ENCODE data around the gene C5. TPM values are rescaled to one million over a fixed set of nuclear protein-coding genes. Genes with fewer than 3 reads are reported as not detected.

Gene C5
- total and polyA plus RNA-seq, 8 donors = 5.2 to 29.9 (median 14.6) TPM

- Histone ChIP-seq H3K27ac (peak overlapping the region in 3 of 4 donors; percentile 87 to 94 (median 89)), H3K36me3 (no peaks in the 10 kb centered on the region), H3K27me3 (no peaks in the 10 kb centered on the region), H3K9me3 (no peaks in the 10 kb centered on the region), H3K4me1 (peaks cover 0 to 4% (median 0%) of the 10 kb centered on the region in 3 donors), H3K4me3 (peak overlapping the region; percentile 76 to 87 (median 82))
- intact Hi-C loops (cut with DNase I) = loop anchor here in 1 of 3 donors (10.0 kb wide), 1 partner anchor 53 kb away; the partner anchor contains the start of gene PHF19
- FAIRE-seq = no peak
- peak in 2 of 6 donors; percentile 45 to 64 for DNase-seq
- TF ChIP-seq, protein P1, sequence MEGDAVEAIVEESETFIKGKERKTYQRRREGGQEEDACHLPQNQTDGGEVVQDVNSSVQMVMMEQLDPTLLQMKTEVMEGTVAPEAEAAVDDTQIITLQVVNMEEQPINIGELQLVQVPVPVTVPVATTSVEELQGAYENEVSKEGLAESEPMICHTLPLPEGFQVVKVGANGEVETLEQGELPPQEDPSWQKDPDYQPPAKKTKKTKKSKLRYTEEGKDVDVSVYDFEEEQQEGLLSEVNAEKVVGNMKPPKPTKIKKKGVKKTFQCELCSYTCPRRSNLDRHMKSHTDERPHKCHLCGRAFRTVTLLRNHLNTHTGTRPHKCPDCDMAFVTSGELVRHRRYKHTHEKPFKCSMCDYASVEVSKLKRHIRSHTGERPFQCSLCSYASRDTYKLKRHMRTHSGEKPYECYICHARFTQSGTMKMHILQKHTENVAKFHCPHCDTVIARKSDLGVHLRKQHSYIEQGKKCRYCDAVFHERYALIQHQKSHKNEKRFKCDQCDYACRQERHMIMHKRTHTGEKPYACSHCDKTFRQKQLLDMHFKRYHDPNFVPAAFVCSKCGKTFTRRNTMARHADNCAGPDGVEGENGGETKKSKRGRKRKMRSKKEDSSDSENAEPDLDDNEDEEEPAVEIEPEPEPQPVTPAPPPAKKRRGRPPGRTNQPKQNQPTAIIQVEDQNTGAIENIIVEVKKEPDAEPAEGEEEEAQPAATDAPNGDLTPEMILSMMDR (IDR thresholded peaks at IDR 0.05) = no peak
- 39 to 43% methylated on average over 14 of the region's 14 CpGs for WGBS, 2 donors
- peak; percentile 53 to 62 (median 57) for ATAC-seq
Measured at GRCh38 chr9:120928015-120928482, 122.0 kb downstream of the C5 start.

DNA sequence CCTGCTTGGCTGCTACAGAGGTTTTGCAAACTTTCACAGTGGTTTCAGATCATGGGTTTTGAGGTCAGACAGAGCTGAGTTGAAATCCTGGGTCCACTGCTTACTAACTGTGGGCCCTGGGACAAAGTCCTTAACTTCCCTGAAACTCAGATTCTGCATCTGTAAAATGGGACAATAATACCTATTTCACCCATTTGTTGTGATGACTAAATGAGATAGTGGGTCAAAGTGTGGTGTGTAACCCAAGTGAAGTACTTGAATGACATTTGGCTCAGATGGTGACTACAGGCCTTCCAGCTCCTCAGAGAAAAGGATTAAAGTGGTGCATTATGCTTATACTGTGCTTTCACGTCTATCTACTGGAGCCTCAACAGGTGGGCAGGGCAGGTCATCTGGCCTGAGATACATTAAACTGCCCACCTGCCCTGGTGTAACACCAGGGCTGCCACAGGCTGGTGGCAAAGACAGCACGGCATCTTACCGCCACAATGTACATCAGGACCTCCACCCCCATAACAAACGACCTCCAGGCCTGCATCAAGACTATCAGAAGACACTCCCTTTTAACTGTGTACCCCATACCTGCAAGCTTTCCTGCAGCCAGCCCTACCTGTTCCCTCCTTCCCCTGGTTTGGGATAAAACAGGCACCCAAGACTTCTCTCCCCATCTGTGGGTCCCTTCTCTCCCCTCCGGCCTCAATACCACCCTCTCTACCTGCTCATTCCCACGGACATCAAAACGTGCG, 122.6 kb downstream of the C5 start:
- intact Hi-C loops (cut with DNase I) = loop anchor here in 1 of 3 donors (10.0 kb wide), 1 partner anchor 53 kb away; the partner anchor contains the start of gene PHF19
- H3K4me1 ChIP-seq = peaks cover 0 to 4% (median 0%) of the 10 kb centered on the region in 3 donors
- no peaks in the 10 kb centered on the region for H3K27me3 ChIP-seq
- TF ChIP-seq, protein P1 (IDR thresholded peaks at IDR 0.05) = no peak
- 55 to 65% methylated on average over 8 of the region's 8 CpGs for WGBS, 2 donors
- ATAC-seq (no peak), FAIRE-seq (no peak), DNase-seq (no peak)
- H3K27ac ChIP-seq = no peak overlapping the region
- H3K36me3 ChIP-seq = no peaks in the 10 kb centered on the region
- no peak overlapping the region for H3K4me3 ChIP-seq
- no peaks in the 10 kb centered on the region for H3K9me3 ChIP-seq

DNA sequence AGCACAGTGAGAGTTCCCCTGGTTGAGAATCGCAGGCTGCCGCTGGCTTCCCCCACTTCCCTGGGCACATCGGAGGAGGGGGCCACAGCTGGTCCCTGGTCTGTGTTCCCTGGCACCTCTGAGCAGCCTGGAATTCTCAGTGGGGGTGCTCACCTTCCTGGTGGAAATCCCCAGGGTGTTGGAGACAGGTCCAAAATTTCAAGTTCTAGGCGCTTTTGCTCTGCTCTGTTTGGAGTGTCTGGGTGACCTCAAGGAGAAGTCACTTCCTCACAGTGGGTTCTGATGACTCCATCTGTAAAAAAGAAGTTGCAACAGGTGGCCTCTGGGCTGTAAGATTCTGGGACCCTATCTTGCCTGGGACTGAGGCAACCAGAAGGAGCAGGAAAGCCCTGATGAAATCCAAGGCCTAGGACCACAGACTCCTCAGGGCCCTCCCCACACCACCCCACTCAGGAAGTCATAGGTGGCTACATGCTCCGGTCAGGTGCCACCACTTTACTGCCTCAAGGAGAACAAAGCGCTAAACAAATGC, 123.6 kb downstream of the C5 start, which contains the start of gene TRAF1:
TSS of gene TRAF1 (minus strand) at position 400 of the 532 bp plus-strand sequence. CDS start 721 bp downstream, outside the sequence.
- peaks cover 0 to 4% (median 0%) of the 10 kb centered on the region in 3 donors for H3K4me1 ChIP-seq
- intact Hi-C loops (cut with DNase I) = loop anchor here in 1 of 3 donors (10.0 kb wide), 1 partner anchor 52 kb away; the partner anchor contains the start of gene PHF19
- no peaks in the 10 kb centered on the region for H3K9me3 ChIP-seq
- WGBS, 2 donors = 79 to 90% methylated on average over 6 of the region's 6 CpGs
- ATAC-seq = peak in 1 of 4 donors; percentile 8
- no peaks in the 10 kb centered on the region for H3K36me3 ChIP-seq
- H3K27ac ChIP-seq = peak within 1 kb of the TSS in 2 of 4 donors; percentile 56 to 59
- H3K27me3 ChIP-seq = no peaks in the 10 kb centered on the region
- no peak for FAIRE-seq
- no peak for DNase-seq
- peak within 1 kb of the TSS in 1 of 4 donors; percentile 7 for H3K4me3 ChIP-seq
- TF ChIP-seq, protein P1 (IDR thresholded peaks at IDR 0.05) = no peak

- DNase-seq = peak in 1 of 6 donors; percentile 47
- H3K27ac ChIP-seq = peak overlapping the region in 2 of 4 donors; percentile 56 to 59
- no peak for FAIRE-seq
- no peaks in the 10 kb centered on the region for H3K9me3 ChIP-seq
- no peaks in the 10 kb centered on the region for H3K27me3 ChIP-seq
- intact Hi-C loops (cut with DNase I) = loop anchor here in 1 of 3 donors (10.0 kb wide), 1 partner anchor 51 kb away; the partner anchor contains the start of gene PHF19
- ATAC-seq = peak in 2 of 4 donors; percentile 22 to 32
- H3K4me1 ChIP-seq = no peaks in the 10 kb centered on the region
- H3K36me3 ChIP-seq = no peaks in the 10 kb centered on the region
- TF ChIP-seq, protein P1 (IDR thresholded peaks at IDR 0.05) = no peak
- peak overlapping the region in 1 of 4 donors; percentile 7 for H3K4me3 ChIP-seq
- WGBS, 2 donors = 70 to 72% methylated on average over 13 of the region's 13 CpGs
Measured at GRCh38 chr9:120925535-120926396, 124.3 kb downstream of the C5 start.
